GM10248 (cell line): Measurements from ENCODE around the gene KCNQ1.

Source experiments
- CTCF ChIA-PET: fragments of 300-600 bp; sonication (Branson Sonifier 250); formaldehyde crosslinking; extraction: SDS; loops from one replicate; lab custom pipeline; 2021; ENCODE audit warnings: antibody characterized with exemption; lab: Yijun Ruan, JAX
- POLR2A ChIA-PET: fragments of 350-650 bp; sonication (Branson Sonifier 250); formaldehyde crosslinking; extraction: SDS; loops from one replicate; lab custom pipeline; 2020; ENCODE audit warnings: antibody characterized with exemption; lab: Yijun Ruan, JAX
- DNase-seq: peaks from one replicate; pipeline ENCODE4 v3.0.0; 2012; ENCODE audit errors: extremely low spot score
- CTCF ChIP-seq: IDR thresholded peaks from 2 replicates; pipeline ENCODE4 v1.5.1; 2012; ENCODE audit warnings: mild to moderate bottlenecking, low read depth; ENCODE audit errors: extremely low read depth, missing control alignments, control extremely low read depth

The KCNQ1 gene

GRCh38 chr11:2451336-2451735, 6.5 kb downstream of the KCNQ1 start:
- ChIA-PET POLR2A (no interaction called here), CTCF (interaction anchor here (1.5 to 1.6 kb wide), 2 partner anchors 30 to 81 kb away, joined by 4 to 6 read pairs; no protein-coding TSS in a partner anchor)
- no peak for DNase-seq
- TF ChIP-seq CTCF = no peak

GRCh38 chr11:2451916-2452315, 7.1 kb downstream of the KCNQ1 start:
- no peak for TF ChIP-seq CTCF
- ChIA-PET POLR2A (no interaction called here), CTCF (interaction anchor here (1.2 to 1.6 kb wide), 3 partner anchors 25 to 80 kb away, joined by 3 to 6 read pairs (median 4); no protein-coding TSS in a partner anchor)
- no peak for DNase-seq

DNA sequence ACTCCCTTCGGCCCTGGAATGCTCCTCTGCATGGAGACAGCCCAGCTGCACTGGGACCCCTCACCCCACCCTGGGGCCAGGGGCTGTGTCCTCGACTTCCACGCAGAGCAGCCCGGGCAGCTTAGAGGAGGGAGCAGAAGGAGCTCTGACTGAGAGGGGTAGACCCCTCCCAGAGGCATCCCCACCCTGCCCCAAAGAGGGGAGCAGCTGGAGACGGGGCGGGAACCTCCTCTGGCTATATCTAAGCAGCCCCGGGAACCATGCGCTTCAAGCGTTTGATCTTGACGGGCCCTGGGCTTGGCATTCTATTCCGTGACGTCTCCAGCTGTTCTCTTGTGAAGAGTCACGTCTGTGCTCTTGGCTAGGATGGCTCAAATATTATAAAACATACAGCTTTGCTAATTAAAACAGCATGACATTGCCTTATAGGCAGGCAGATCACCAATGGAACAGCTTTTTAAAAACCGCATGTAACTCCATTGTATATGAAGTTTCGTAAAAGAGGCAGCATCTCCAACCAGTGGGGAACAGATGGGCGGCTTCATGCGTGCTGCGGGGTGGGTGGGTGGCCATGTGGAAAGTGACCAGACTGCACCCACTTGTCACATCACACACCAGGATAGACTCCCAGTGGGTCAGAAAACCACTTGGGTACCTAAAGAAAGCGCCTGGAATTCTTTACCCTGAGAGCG, 7.7 kb downstream of the KCNQ1 start:
- POLR2A ChIA-PET = no interaction called here
- CTCF ChIA-PET = interaction anchor here (1.2 to 1.6 kb wide), 3 partner anchors 25 to 80 kb away, joined by 3 to 6 read pairs (median 4); no protein-coding TSS in a partner anchor
- no peak for DNase-seq
- TF ChIP-seq CTCF = no peak

- POLR2A ChIA-PET = no interaction called here
- no peak for DNase-seq
- CTCF ChIA-PET = no interaction called here
- TF ChIP-seq CTCF = no peak
Measured at GRCh38 chr11:2453436-2453835, 8.6 kb downstream of the KCNQ1 start.

GRCh38 chr11:2458321-2458720, 13.5 kb downstream of the KCNQ1 start:
- no peak for DNase-seq
- TF ChIP-seq CTCF = no peak
- CTCF ChIA-PET = interaction anchor here (1.4 kb wide), 1 partner anchor 37 kb away, joined by 3 read pairs; no protein-coding TSS in a partner anchor
- POLR2A ChIA-PET = no interaction called here

DNA sequence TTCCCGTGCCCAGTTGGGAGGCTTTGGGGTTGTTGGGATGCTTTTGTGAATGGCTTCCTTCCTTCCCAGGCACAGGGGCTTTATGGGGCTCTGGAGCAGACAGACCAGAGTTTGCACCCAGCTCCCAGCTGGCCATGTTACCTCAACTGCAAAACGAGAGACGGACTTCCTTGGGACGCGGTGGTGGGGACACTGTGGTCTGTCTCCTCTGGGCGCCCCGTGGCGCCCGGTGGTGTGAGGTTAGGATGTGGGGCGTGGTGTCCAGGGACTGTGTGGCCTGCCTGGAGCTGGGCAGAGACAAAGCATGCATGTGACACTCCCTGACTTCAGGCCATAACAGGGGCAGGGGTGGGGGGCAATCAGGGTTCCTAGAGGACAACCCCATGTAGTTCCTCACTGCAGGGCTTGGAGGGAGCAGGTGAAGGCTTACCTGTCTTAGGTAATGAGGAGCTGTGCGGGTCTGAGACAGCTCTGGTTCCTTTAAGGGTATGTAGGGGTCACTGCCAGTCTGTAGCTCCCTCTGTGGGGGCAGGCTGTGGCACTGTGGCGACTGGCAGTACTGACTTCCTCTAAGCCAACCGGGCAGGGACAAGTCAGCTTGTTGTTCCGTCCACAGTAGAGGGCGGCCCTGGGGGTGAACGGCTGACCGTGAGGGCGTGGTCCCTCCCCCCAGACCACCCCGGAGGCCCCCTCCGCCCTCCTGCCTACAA, 14.4 kb downstream of the KCNQ1 start:
- POLR2A ChIA-PET = no interaction called here
- DNase-seq = no peak
- CTCF ChIA-PET = interaction anchor here (0.9 to 1.4 kb wide), 3 partner anchors 9 to 154 kb away, joined by 3 read pairs; no protein-coding TSS in a partner anchor
- no peak for TF ChIP-seq CTCF
